HG02885 (cell line): Measurements from ENCODE around the gene ITSN1.
"Not testable (repeated sequence)": the region's sequence is repeated elsewhere in the genome, so short reads cannot be mapped to it uniquely, and the experiment has no call there.

Experiments used
- ATAC-seq: cut with Tn5 transposase; IDR thresholded peaks from one replicate; pipeline ENCODE4 v1.9.1; 2021; ENCODE audit warnings: mild to moderate bottlenecking; ENCODE audit not compliant: unreplicated experiment, poor library complexity

The ITSN1 gene

GRCh38 chr21:33852485-33852884 is 210.2 kb downstream of the ITSN1 start:
- no peak for ATAC-seq

- ATAC-seq = no peak
These were observed 212.3 kb downstream of the ITSN1 start for GRCh38 chr21:33854604-33855003.

GRCh38 chr21:33855190-33855589 is 212.9 kb downstream of the ITSN1 start:
- no peak for ATAC-seq

GRCh38 chr21:33856893-33857527 is 214.7 kb downstream of the ITSN1 start:
- no peak for ATAC-seq

- ATAC-seq = no peak
These were observed 215.8 kb downstream of the ITSN1 start for GRCh38 chr21:33857846-33858666.

GRCh38 chr21:33858667-33859372 is 216.5 kb downstream of the ITSN1 start:
- no peak for ATAC-seq

GRCh38 chr21:33859373-33860102 is 217.2 kb downstream of the ITSN1 start:
- no peak for ATAC-seq

GRCh38 chr21:33860332-33860879 is 218.1 kb downstream of the ITSN1 start:
- no peak for ATAC-seq

GRCh38 chr21:33861125-33861524 is 218.8 kb downstream of the ITSN1 start:
- no peak for ATAC-seq

GRCh38 chr21:33863191-33863590 is 220.9 kb downstream of the ITSN1 start:
- not testable (repeated sequence) for ATAC-seq

- no peak for ATAC-seq
These were observed 221.8 kb downstream of the ITSN1 start for GRCh38 chr21:33864150-33864549.

- ATAC-seq = no peak
These were observed 222.9 kb downstream of the ITSN1 start for GRCh38 chr21:33865176-33865575.

- ATAC-seq = no peak
These were observed 223.8 kb downstream of the ITSN1 start for GRCh38 chr21:33865996-33866575.

- no peak for ATAC-seq
These were observed 224.5 kb downstream of the ITSN1 start for GRCh38 chr21:33866826-33867225.

GRCh38 chr21:33867868-33868267 is 225.6 kb downstream of the ITSN1 start:
- ATAC-seq = not testable (repeated sequence)

GRCh38 chr21:33869873-33870272 is 227.6 kb downstream of the ITSN1 start:
- ATAC-seq = no peak

- no peak for ATAC-seq
These were observed 228.5 kb downstream of the ITSN1 start for GRCh38 chr21:33870768-33871167.

- ATAC-seq = no peak
These were observed 228.9 kb downstream of the ITSN1 start for GRCh38 chr21:33871171-33871570.

GRCh38 chr21:33872881-33873515 is 230.7 kb downstream of the ITSN1 start:
- no peak for ATAC-seq
